ENCODE results near the gene ETV1. TPM values are rescaled to one million over a fixed set of nuclear protein-coding genes. Genes with fewer than 3 reads are reported as not detected.

Gene ETV1
- total RNA-seq, 2 donors from 2014 or later: 6.1 to 9.2 TPM

DNA sequence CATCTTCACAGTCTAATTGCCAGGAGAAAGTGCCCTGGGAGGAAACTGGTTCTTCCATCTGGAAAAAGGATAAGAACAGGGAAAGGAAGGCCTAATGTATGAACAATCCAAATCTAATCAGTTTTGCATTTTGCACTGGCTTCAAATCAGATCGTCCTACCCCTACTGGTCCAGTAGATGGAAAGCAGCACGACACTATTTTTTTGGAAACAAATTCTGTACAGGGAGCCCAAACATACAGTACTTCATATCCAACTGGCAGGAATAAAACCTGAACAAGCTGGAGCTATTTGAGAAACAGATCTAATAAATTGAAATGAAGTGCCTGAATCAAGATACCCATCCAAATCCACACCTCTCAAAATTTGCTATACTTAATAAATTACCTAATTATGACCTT lies 36.5 kb downstream of the ETV1 start:
- Histone ChIP-seq H3K36me3 (no peaks in the 10 kb centered on the region), H3K27ac (no peak overlapping the region), H3K4me3 (no peak overlapping the region), H3K9me3 (no peaks in the 10 kb centered on the region), H3K27me3 (replicated peaks; ENCODE audit: insufficient read depth) (no peaks in the 10 kb centered on the region), H3K4me1 (replicated peaks) (no peaks in the 10 kb centered on the region)
- no peak for TF ChIP-seq POLR2A (IDR thresholded peaks at IDR 0.05)
- no peak for TF ChIP-seq POLR2AphosphoS5 (IDR thresholded peaks at IDR 0.05)
- TF ChIP-seq, protein P1, sequence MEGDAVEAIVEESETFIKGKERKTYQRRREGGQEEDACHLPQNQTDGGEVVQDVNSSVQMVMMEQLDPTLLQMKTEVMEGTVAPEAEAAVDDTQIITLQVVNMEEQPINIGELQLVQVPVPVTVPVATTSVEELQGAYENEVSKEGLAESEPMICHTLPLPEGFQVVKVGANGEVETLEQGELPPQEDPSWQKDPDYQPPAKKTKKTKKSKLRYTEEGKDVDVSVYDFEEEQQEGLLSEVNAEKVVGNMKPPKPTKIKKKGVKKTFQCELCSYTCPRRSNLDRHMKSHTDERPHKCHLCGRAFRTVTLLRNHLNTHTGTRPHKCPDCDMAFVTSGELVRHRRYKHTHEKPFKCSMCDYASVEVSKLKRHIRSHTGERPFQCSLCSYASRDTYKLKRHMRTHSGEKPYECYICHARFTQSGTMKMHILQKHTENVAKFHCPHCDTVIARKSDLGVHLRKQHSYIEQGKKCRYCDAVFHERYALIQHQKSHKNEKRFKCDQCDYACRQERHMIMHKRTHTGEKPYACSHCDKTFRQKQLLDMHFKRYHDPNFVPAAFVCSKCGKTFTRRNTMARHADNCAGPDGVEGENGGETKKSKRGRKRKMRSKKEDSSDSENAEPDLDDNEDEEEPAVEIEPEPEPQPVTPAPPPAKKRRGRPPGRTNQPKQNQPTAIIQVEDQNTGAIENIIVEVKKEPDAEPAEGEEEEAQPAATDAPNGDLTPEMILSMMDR (IDR thresholded peaks at IDR 0.05): no peak
- intact Hi-C loops (cut with DNase I): no loop called here
- DNase-seq (ENCODE audit: low spot score): no peak
- WGBS: 80% methylated on average over 2 of the region's 2 CpGs

DNA sequence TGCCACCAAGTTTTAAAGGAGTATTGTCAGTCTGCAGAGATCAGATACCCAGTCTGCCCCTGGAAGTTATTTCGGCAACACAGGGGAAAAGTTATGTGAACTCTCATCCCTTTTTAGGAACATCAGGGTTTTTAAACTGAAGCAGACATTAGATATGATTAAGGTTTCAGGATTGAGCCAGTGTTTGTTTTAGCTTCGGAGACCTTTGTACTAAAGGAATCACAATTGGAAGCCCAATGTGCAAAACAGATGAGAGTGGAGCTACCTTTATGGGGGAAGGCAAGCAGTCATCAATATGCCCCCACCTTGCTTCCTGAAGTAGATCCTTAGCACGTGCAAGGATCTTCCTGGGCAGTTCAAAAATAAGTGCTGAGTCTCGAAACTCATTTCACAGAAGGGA lies 39.5 kb downstream of the ETV1 start:
- no peak overlapping the region for H3K4me3 ChIP-seq
- 64% methylated on average over 4 of the region's 4 CpGs for WGBS

DNA sequence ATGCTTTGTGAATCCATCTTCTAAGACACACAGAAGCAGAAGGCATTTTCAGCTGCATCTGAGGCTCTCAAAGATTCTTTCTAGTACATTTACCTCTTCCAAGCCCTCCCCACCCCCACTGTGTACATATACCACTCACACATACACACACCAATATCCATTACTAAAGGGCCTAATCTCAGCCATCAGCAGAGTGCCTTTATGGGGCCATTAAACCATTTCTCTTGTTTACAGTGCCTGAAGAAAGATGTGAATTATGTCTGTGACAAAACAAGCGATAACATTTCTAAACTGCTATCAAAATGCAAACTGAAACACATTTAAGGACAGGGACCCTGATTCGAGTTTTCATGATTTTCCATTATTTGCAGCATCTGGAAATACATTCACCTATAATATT lies 40.0 kb downstream of the ETV1 start:
- Histone ChIP-seq H3K27me3 (replicated peaks; ENCODE audit: insufficient read depth) (no peaks in the 10 kb centered on the region), H3K27ac (no peak overlapping the region), H3K9me3 (no peaks in the 10 kb centered on the region), H3K4me1 (replicated peaks) (no peaks in the 10 kb centered on the region), H3K36me3 (no peaks in the 10 kb centered on the region), H3K4me3 (no peak overlapping the region)
- no peak for TF ChIP-seq POLR2A (IDR thresholded peaks at IDR 0.05)
- no peak for TF ChIP-seq POLR2AphosphoS5 (IDR thresholded peaks at IDR 0.05)
- TF ChIP-seq, protein P1 (IDR thresholded peaks at IDR 0.05): no peak
- DNase-seq (ENCODE audit: low spot score): no peak
- WGBS: 36% methylated on average over 2 of the region's 2 CpGs
- intact Hi-C loops (cut with DNase I): no loop called here

More for the DNA sequence above, 39.5 kb downstream of the ETV1 start:
- no peaks in the 10 kb centered on the region for H3K27me3 ChIP-seq (replicated peaks; ENCODE audit: insufficient read depth)
- TF ChIP-seq POLR2AphosphoS5 (IDR thresholded peaks at IDR 0.05) (no peak), POLR2A (IDR thresholded peaks at IDR 0.05) (no peak)
- TF ChIP-seq, protein P1 (IDR thresholded peaks at IDR 0.05): no peak
- no peaks in the 10 kb centered on the region for H3K9me3 ChIP-seq
- no peaks in the 10 kb centered on the region for H3K4me1 ChIP-seq (replicated peaks)
- H3K27ac ChIP-seq: no peak overlapping the region
- H3K36me3 ChIP-seq: no peaks in the 10 kb centered on the region
- no peak for DNase-seq (ENCODE audit: low spot score)
- intact Hi-C loops (cut with DNase I): no loop called here

DNA sequence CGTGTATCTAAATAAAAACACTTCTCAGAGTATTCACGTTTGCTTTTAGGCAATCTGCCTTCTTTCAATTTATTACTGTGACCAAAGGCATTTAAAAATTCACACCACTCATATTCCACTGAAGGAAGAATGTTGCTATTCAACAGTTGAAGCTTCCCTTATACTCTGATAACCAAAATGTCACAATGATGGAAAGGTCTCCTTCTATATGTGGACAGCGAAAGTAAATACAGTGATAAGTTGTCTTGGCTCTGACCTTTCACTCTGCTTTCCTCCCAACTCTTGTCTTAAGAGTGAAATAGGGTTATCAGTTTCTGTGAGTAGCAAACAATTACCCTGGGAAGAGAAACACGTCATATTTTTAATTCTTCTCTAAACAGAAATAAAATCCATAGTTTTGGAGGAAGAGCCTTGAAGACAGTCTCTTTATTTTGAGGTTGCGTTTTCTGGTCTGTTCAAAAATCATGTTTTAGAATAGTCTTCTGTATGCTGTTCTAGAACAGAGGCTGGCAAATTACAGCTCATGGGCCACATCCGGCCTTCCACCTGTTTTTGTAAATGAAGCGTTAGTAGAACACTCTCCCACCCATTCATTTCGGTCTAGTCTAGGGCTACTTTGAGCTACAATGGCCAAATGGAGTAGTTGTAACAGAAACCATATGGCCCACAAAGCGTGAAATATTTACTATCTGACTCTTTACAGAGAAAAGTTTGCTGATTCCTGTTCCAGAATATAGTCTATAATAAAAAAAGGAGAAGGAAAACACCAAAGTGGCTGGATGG lies 41.3 kb downstream of the ETV1 start:
- Histone ChIP-seq H3K36me3 (no peaks in the 10 kb centered on the region), H3K4me1 (replicated peaks) (no peaks in the 10 kb centered on the region), H3K27me3 (replicated peaks; ENCODE audit: insufficient read depth) (no peaks in the 10 kb centered on the region), H3K27ac (no peak overlapping the region), H3K9me3 (no peaks in the 10 kb centered on the region), H3K4me3 (no peak overlapping the region)
- no peak for DNase-seq (ENCODE audit: low spot score)
- TF ChIP-seq, protein P1 (IDR thresholded peaks at IDR 0.05): no peak
- TF ChIP-seq POLR2A (IDR thresholded peaks at IDR 0.05): no peak
- TF ChIP-seq POLR2AphosphoS5 (IDR thresholded peaks at IDR 0.05): no peak
- intact Hi-C loops (cut with DNase I): no loop called here
- WGBS: 87% methylated on average over 9 of the region's 9 CpGs

DNA sequence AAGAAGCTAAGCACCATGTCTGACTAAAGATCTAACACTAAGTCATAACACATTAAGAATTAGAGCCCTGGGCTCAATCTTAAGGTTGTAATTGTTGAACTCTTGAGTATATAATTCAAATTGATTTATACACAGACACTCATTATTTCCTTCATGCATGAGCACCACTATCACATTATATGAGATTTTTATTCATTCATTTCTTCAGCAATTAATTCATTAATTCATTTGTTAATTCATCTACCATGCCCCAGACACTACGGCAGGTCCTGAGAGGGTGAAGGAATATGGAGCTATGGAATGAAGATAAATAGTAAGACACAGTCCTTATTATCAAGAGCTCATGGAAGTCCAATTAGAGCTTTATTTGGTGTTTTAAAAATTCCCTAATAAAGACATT lies 41.9 kb downstream of the ETV1 start:
- Histone ChIP-seq H3K27ac (no peak overlapping the region), H3K9me3 (no peaks in the 10 kb centered on the region), H3K4me1 (replicated peaks) (no peaks in the 10 kb centered on the region), H3K4me3 (no peak overlapping the region), H3K36me3 (no peaks in the 10 kb centered on the region), H3K27me3 (replicated peaks; ENCODE audit: insufficient read depth) (no peaks in the 10 kb centered on the region)
- TF ChIP-seq POLR2AphosphoS5 (IDR thresholded peaks at IDR 0.05) (no peak), POLR2A (IDR thresholded peaks at IDR 0.05) (no peak)
- TF ChIP-seq, protein P1 (IDR thresholded peaks at IDR 0.05): no peak
- intact Hi-C loops (cut with DNase I): no loop called here
- no peak for DNase-seq (ENCODE audit: low spot score)
- 98% methylated on average over 1 of the region's 1 CpG for WGBS
